ENCODE measurements around the gene C2orf68. TPM values are rescaled to one million over a fixed set of nuclear protein-coding genes. Genes with fewer than 3 reads are reported as not detected.

C2orf68 gene
- total and polyA plus RNA-seq, 4 donors = 7.6 to 20.9 (median 11.6) TPM

- H3K9me3 ChIP-seq (ENCODE audit: control insufficient read depth in 4 of 4, low read length in 3 of 4) = no peaks in the 10 kb centered on the region
- H3K27me3 ChIP-seq (ENCODE audit: control insufficient read depth in 4 of 4, insufficient read depth in 4 of 4, low read length in 3 of 4) = no peaks in the 10 kb centered on the region
- H3K4me1 ChIP-seq (ENCODE audit: control insufficient read depth in 4 of 4, insufficient read depth in 4 of 4, low read length in 3 of 4) = peaks cover 12 to 41% (median 31%) of the 10 kb centered on the region in 4 donors
- DNase-seq (ENCODE audit: low spot score) = no peak
- no peak overlapping the region for H3K27ac ChIP-seq (ENCODE audit: low read depth in 1 of 2, low read length in 2 of 2)
- peaks cover 0 to 7% (median 2%) of the 10 kb centered on the region in 4 donors for H3K36me3 ChIP-seq (ENCODE audit: control insufficient read depth in 4 of 4, insufficient read depth in 3 of 4, low read depth in 1 of 4, low read length in 3 of 4)
- H3K4me3 ChIP-seq (ENCODE audit: low read depth in 1 of 3, low read length in 3 of 3) = no peak overlapping the region
- WGBS = 80% methylated on average over 1 of the region's 1 CpG
- no peak overlapping the region for H3K9ac ChIP-seq (ENCODE audit: low read depth in 1 of 2, low read length in 2 of 2)
- TF ChIP-seq ATF3 (IDR thresholded peaks at IDR 0.05) = no peak
- no peak for TF ChIP-seq ZBTB33 (IDR thresholded peaks at IDR 0.05)
- no peak for TF ChIP-seq TAF1 (conservative IDR thresholded peaks at IDR 0.05)
- TF ChIP-seq RAD21 (IDR thresholded peaks at IDR 0.05) = no peak
- TF ChIP-seq NR2F2 (IDR thresholded peaks at IDR 0.05) = no peak
- no peak for TF ChIP-seq GABPA (IDR thresholded peaks at IDR 0.05 in 1 of 2, conservative IDR thresholded peaks at IDR 0.05 in 1 of 2)
- no peak for TF ChIP-seq SP1 (IDR thresholded peaks at IDR 0.05)
- TF ChIP-seq FOXA2 (IDR thresholded peaks at IDR 0.05) = no peak
- no peak for TF ChIP-seq FOXA1 (IDR thresholded peaks at IDR 0.05)
- TF ChIP-seq MAX (IDR thresholded peaks at IDR 0.05) = no peak
- no peak for TF ChIP-seq HNF4G (IDR thresholded peaks at IDR 0.05)
- no peak for TF ChIP-seq YY1 (IDR thresholded peaks at IDR 0.05)
- no peak for TF ChIP-seq REST (IDR thresholded peaks at IDR 0.05)
Measured at GRCh38 chr2:85582492-85582891, 29.4 kb downstream of the C2orf68 start.

- TF ChIP-seq FOXA2 (IDR thresholded peaks at IDR 0.05) = no peak
- no peak for TF ChIP-seq ATF3 (IDR thresholded peaks at IDR 0.05)
- TF ChIP-seq RXRA (IDR thresholded peaks at IDR 0.05) = no peak
- TF ChIP-seq MAX (IDR thresholded peaks at IDR 0.05) = no peak
- no peak for TF ChIP-seq EGR1 (IDR thresholded peaks at IDR 0.05; ENCODE audit: low read depth in 2 of 2)
- no peak for TF ChIP-seq REST (IDR thresholded peaks at IDR 0.05)
- no peak for TF ChIP-seq HNF4G (IDR thresholded peaks at IDR 0.05)
- no peak for TF ChIP-seq HNF4A (conservative IDR thresholded peaks at IDR 0.05)
- no peak for TF ChIP-seq YY1 (IDR thresholded peaks at IDR 0.05)
- Histone ChIP-seq H3K4me1 (ENCODE audit: control insufficient read depth in 4 of 4, insufficient read depth in 4 of 4, low read length in 3 of 4) (peaks cover 9 to 41% (median 26%) of the 10 kb centered on the region in 4 donors), H3K27ac (ENCODE audit: low read depth in 1 of 2, low read length in 2 of 2) (no peak overlapping the region), H3K36me3 (ENCODE audit: control insufficient read depth in 4 of 4, insufficient read depth in 3 of 4, low read depth in 1 of 4, low read length in 3 of 4) (peaks cover 0 to 7% (median 2%) of the 10 kb centered on the region in 4 donors), H3K4me3 (ENCODE audit: low read depth in 1 of 3, low read length in 3 of 3) (no peak overlapping the region), H3K9me3 (ENCODE audit: control insufficient read depth in 4 of 4, low read length in 3 of 4) (no peaks in the 10 kb centered on the region), H3K9ac (ENCODE audit: low read depth in 1 of 2, low read length in 2 of 2) (no peak overlapping the region), H3K27me3 (ENCODE audit: control insufficient read depth in 4 of 4, insufficient read depth in 4 of 4, low read length in 3 of 4) (no peaks in the 10 kb centered on the region)
- DNase-seq (ENCODE audit: low spot score) = no peak
- WGBS = 92% methylated on average over 3 of the region's 3 CpGs
Measured at GRCh38 chr2:85580206-85580605, 31.7 kb downstream of the C2orf68 start.

Measured in liver (tissue), 9 donors.